Prostate gland (tissue), 2 donors: Measurements from ENCODE around the gene LAG3. TPM values are rescaled to one million over a fixed set of nuclear protein-coding genes. Genes with fewer than 3 reads are reported as not detected.
A peak's percentile ranks its signal among the peaks of the same experiment; 100 is the strongest.

Experiments used
- DNase-seq: peaks from one replicate; pipeline ENCODE4 v3.0.0-alpha.2; 2019; ENCODE audit warnings: low spot score
- H3K27ac ChIP-seq, 2 donors: fragments of 200-600 bp; sonication (generic); 2 replicates each; pipeline ENCODE4 v1.5.1; 2017 to 2019
- H3K27me3 ChIP-seq: fragments of 200-600 bp; sonication (generic); replicated peaks from 2 replicates; pipeline ENCODE4 v1.5.1; 2019; ENCODE audit not compliant: insufficient read depth
- H3K36me3 ChIP-seq, 2 donors: fragments of 200-600 bp; sonication (generic); 1 replicate in 1 of 2; 2 replicates in 1 of 2; pipeline versions ENCODE4 v1.5.1 to v1.8.1; 2017 to 2019
- H3K4me1 ChIP-seq: fragments of 200-600 bp; sonication (generic); replicated peaks from 2 replicates; pipeline ENCODE4 v1.5.1; 2019
- H3K4me3 ChIP-seq, 2 donors: fragments of 200-600 bp; sonication (generic); 2 replicates each; pipeline ENCODE4 v1.5.1; 2017 to 2019
- H3K9me3 ChIP-seq: fragments of 200-600 bp; sonication (generic); 2 replicates; pipeline ENCODE4 v1.5.1; 2017
- POLR2A ChIP-seq: fragments of 450-650 bp; IDR thresholded peaks from one replicate; pipeline ENCODE4 v1.6.1; 2016; ENCODE audit warnings: antibody characterized with exemption, mild to moderate bottlenecking
- POLR2AphosphoS5 ChIP-seq: sonication (generic); formaldehyde crosslinking; IDR thresholded peaks from one replicate; pipeline ENCODE4 v1.6.1; 2017; ENCODE audit warnings: antibody characterized with exemption
- WGBS: methylation state at CpG from one replicate; pipeline ENCODE4 v1.1.5; 2018; 5-methylcytosine and 5-hydroxymethylcytosine counted together
- intact Hi-C: fragments of 100-400 bp; cut with DNase I; formaldehyde crosslinking; loops from one replicate; pipeline ENCODE4 v1.14.2; 2022
- total RNA-seq, 2 donors: library from RNA; depleted of rRNA; stranded (reverse); fragments of >200 nt; gene quantifications; one replicate each; pipeline ENCODE4 v1.1.0, GENCODE V29; 2016
- TF ChIP-seq, protein P1 (sequence below), 4 experiments: fragments of 200-600 bp in 2 of 4; fragments of 450-650 bp in 2 of 4; sonication (generic) in 2 of 4; IDR thresholded peaks; 1 replicate in 3 of 4; 2 replicates in 1 of 4; pipeline ENCODE4 v1.5.1; 2016 to 2019; ENCODE audit warnings: antibody characterized with exemption in 4 of 4, mild to moderate bottlenecking in 2 of 4, moderate library complexity in 2 of 4

LAG3 gene
- total RNA-seq, 2 donors from 2014 or later, result 0.73 to 13.1 TPM

DNA sequence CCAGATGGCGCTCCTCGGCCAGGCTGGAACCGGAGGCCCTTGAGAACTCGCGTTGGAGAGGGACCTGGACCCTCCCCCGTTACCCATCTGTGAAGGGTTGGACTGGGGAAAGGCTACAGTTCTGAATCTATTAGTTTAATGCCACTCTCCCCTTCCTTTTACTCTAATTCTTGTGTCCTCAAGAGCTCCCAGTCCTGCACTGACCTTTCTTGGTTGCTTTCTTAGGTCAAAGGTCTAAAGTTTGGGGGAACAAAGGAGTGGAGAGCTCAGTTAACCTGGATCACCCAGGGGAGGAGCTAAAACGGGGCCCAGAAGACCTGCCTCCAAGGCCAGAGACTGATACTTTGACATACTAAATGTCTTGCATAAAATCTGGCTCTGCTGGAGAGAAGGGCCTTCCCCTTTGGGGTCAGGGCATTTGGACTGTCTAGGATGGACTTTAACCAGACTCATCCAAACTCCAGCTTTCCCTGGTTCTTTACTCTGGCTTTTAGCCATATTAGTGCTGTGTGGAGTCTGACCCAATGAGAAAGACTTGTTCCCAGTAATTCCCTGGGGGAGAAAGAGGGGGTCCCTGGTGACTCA is 18.5 kb upstream of the LAG3 start:
- DNase-seq, result no peak
- WGBS, result 0% methylated on average over 7 of the region's 7 CpGs
- H3K4me1 ChIP-seq, result peaks cover 11% of the 10 kb centered on the region
- no peak overlapping the region for H3K4me3 ChIP-seq
- peak overlapping the region; percentile 96 to 99 for H3K27ac ChIP-seq
- TF ChIP-seq, protein P1, sequence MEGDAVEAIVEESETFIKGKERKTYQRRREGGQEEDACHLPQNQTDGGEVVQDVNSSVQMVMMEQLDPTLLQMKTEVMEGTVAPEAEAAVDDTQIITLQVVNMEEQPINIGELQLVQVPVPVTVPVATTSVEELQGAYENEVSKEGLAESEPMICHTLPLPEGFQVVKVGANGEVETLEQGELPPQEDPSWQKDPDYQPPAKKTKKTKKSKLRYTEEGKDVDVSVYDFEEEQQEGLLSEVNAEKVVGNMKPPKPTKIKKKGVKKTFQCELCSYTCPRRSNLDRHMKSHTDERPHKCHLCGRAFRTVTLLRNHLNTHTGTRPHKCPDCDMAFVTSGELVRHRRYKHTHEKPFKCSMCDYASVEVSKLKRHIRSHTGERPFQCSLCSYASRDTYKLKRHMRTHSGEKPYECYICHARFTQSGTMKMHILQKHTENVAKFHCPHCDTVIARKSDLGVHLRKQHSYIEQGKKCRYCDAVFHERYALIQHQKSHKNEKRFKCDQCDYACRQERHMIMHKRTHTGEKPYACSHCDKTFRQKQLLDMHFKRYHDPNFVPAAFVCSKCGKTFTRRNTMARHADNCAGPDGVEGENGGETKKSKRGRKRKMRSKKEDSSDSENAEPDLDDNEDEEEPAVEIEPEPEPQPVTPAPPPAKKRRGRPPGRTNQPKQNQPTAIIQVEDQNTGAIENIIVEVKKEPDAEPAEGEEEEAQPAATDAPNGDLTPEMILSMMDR (IDR thresholded peaks at IDR 0.05), result peak in 1 of 4 experiments; percentile 98
- TF ChIP-seq POLR2A, result no peak
- H3K9me3 ChIP-seq, result no peaks in the 10 kb centered on the region
- H3K27me3 ChIP-seq, result no peaks in the 10 kb centered on the region
- intact Hi-C loops, result loop anchor here (1.0 to 5.0 kb wide), 3 partner anchors 12 to 73 kb away; partner anchors contain the start of genes P3H3 and PTMS
- peaks cover 11 to 18% of the 10 kb centered on the region in 2 donors for H3K36me3 ChIP-seq

DNA sequence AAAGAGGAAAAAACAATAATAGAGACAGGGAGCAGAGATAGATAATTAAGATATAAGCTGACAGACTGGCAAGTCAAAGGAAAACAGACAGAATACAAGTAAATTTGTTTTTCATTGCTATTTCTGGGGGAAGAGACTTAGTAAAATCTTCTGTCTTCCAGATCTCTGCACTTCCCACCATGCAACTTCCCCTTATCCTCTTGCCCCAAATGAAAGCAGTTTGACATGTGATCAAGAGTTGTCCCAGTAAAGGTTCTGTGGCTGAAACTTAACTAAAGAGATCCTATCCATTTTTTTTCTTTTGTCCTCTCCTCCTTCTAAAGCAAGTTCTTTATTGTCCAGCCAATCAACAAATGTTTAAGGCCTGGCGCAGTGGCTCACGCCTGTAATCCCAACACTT is 17.9 kb upstream of the LAG3 start:
- WGBS, result 88% methylated on average over 2 of the region's 2 CpGs
- intact Hi-C loops, result loop anchor here (5.0 kb wide), 1 partner anchor 73 kb away; the partner anchor contains the start of gene P3H3
- H3K27ac ChIP-seq, result peak overlapping the region; percentile 96 to 99

DNA sequence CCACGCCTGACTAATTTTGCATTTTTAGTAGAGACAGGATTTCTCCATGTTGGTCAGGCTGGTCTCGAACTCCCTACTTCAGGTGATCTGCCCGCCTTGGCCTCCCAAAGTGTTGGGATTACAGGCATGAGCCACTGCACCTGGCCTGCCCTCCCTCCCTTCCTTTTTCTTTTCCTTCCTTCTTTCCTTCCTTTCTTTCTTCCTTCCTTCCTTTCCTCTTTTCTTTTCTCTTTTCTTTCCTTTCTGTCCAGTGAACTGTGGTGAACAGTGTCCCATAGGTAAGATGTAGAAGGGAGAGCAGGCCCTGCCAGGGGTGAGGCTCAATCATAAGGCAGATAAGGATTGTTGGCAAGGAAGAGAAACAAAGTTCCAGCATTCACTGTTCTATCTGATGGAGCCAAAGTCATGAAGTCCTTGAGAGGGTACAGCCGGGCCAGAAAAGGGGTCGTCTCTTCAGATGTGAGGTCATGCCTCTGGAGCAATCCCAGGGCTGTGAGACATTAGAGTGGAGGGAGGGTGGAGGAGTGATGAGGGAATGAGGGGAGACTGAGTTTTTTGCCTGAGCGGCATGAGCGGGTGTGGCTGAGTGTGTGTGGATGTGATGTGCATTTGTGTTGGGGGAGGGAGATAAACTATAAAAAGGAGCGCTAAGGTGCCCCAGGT is 15.2 kb upstream of the LAG3 start:
- Histone ChIP-seq H3K4me3 (no peak overlapping the region), H3K36me3 (no peaks in the 10 kb centered on the region), H3K27ac (no peak overlapping the region), H3K4me1 (peaks cover 11% of the 10 kb centered on the region), H3K9me3 (no peaks in the 10 kb centered on the region), H3K27me3 (no peaks in the 10 kb centered on the region)
- intact Hi-C loops, result no loop called here
- 75% methylated on average over 8 of the region's 8 CpGs for WGBS
- DNase-seq, result no peak
- TF ChIP-seq POLR2A (no peak), POLR2AphosphoS5 (no peak)
- TF ChIP-seq, protein P1 (IDR thresholded peaks at IDR 0.05), result no peak

More for the DNA sequence above, 17.9 kb upstream of the LAG3 start:
- no peak for DNase-seq
- H3K9me3 ChIP-seq, result no peaks in the 10 kb centered on the region
- H3K27me3 ChIP-seq, result no peaks in the 10 kb centered on the region
- peaks cover 11% of the 10 kb centered on the region for H3K4me1 ChIP-seq
- no peak overlapping the region for H3K4me3 ChIP-seq
- TF ChIP-seq POLR2A (no peak), POLR2AphosphoS5 (no peak)
- TF ChIP-seq, protein P1 (IDR thresholded peaks at IDR 0.05), result no peak
- peaks cover 8 to 14% of the 10 kb centered on the region in 2 donors for H3K36me3 ChIP-seq

DNA sequence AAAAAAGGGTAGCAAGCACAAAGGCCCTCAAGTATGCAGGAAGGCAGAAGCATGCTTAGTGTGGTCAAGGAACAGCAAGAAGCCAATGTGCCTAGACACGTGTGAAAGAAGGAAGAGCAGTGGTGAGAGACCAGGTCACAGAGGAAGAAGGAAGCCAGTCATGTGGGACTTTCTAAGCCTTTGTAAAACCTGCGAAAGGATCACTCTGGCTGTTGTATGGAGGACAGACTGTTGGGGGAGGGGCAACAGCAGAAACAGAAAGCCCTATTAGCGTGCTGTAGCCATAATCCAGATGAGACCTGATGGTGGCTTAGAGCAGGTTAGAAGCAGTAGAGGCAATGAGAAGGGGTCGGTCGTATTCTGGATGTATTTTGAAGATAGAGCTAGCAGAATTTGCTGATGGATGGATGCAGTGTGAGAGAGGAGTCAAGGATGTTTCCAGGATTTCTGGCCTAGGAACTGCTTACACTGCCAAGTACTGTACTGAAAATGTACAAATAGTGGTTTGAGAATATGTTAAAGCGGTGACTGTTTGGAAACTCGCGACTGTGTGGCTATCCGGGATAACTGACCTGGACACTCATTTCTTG is 13.7 kb upstream of the LAG3 start:
- Histone ChIP-seq H3K36me3 (no peaks in the 10 kb centered on the region), H3K9me3 (no peaks in the 10 kb centered on the region), H3K4me1 (peaks cover 11% of the 10 kb centered on the region), H3K27me3 (no peaks in the 10 kb centered on the region), H3K4me3 (no peak overlapping the region), H3K27ac (no peak overlapping the region)
- no peak for TF ChIP-seq POLR2AphosphoS5
- TF ChIP-seq, protein P1 (IDR thresholded peaks at IDR 0.05), result no peak
- TF ChIP-seq POLR2A, result no peak
- WGBS, result 87% methylated on average over 9 of the region's 9 CpGs
- no peak for DNase-seq
- intact Hi-C loops, result no loop called here
